CD4-positive, alpha-beta T cell (primary cell): ENCODE measurements around the gene PFN1. TPM values are rescaled to one million over a fixed set of nuclear protein-coding genes. Genes with fewer than 3 reads are reported as not detected.

Experiments
- ATAC-seq: fragments of 200-7000 bp; cut with Tn5 transposase; one replicate; pipeline ENCODE4 v1.10.0; 2022; ENCODE audit warnings: mild to moderate bottlenecking; ENCODE audit not compliant: poor library complexity
- CTCF ChIA-PET: fragments of 350-600 bp; sonication (Branson Sonifier 250); formaldehyde crosslinking; loops from one replicate; lab custom pipeline; 2021; ENCODE audit warnings: antibody characterized with exemption, inconsistent platforms; lab: Charles Lee
- POLR2A ChIA-PET: fragments of 350-600 bp; sonication (Branson Sonifier 250); formaldehyde crosslinking; loops from one replicate; lab custom pipeline; 2021; ENCODE audit warnings: antibody characterized with exemption, inconsistent platforms; lab: Charles Lee
- DNase-seq, 14 experiments: peaks; one replicate each; pipeline ENCODE4 v3.0.0-alpha.2; 2013 to 2020; ENCODE audit warnings: mixed read lengths in 2 of 14
- H3K27ac ChIP-seq, 2 donors: one replicate each; pipeline versions ENCODE4 v1.5.1 to v1.7.0; 2013; ENCODE audit warnings: low read length in 2 of 2, low read depth in 1 of 2, mild to moderate bottlenecking in 1 of 2
- H3K27me3 ChIP-seq, 2 experiments: 1 replicate in 1 of 2; 2 replicates in 1 of 2; pipeline versions ENCODE4 v1.6.1 to v1.7.0; 2013; ENCODE audit warnings: low read length in 2 of 2, control low read depth in 1 of 2, mild to moderate bottlenecking in 1 of 2, moderate library complexity in 1 of 2; ENCODE audit not compliant: insufficient read depth in 2 of 2, control insufficient read depth in 1 of 2
- H3K36me3 ChIP-seq: one replicate; pipeline ENCODE4 v1.6.1; 2013; ENCODE audit warnings: low read length, control low read depth; ENCODE audit not compliant: insufficient read depth
- H3K4me1 ChIP-seq: one replicate; pipeline ENCODE4 v1.6.1; 2013; ENCODE audit warnings: low read length, control low read depth; ENCODE audit not compliant: insufficient read depth
- H3K4me3 ChIP-seq: one replicate; pipeline ENCODE4 v1.5.1; 2013; ENCODE audit warnings: mild to moderate bottlenecking, low read length, moderate library complexity
- H3K9me3 ChIP-seq, 2 experiments: 1 replicate in 1 of 2; 2 replicates in 1 of 2; pipeline versions ENCODE4 v1.6.1 to v1.7.0; 2013; ENCODE audit warnings: low read length in 2 of 2, mild to moderate bottlenecking in 2 of 2, control low read depth in 1 of 2, moderate library complexity in 1 of 2; ENCODE audit not compliant: control insufficient read depth in 1 of 2, insufficient read depth in 1 of 2
- H3K27ac Mint-ChIP-seq: one replicate; pipeline ENCODE4 v1.8.0; 2020; ENCODE audit warnings: mixed read lengths
- H3K27me3 Mint-ChIP-seq: one replicate; pipeline ENCODE4 v1.8.0; 2021; ENCODE audit warnings: mixed read lengths
- H3K36me3 Mint-ChIP-seq: one replicate; pipeline ENCODE4 v1.8.0; 2021; ENCODE audit warnings: low read depth, mixed read lengths
- H3K4me1 Mint-ChIP-seq: one replicate; pipeline ENCODE4 v1.8.0; 2021; ENCODE audit warnings: low read depth, mixed read lengths
- H3K4me3 Mint-ChIP-seq: one replicate; pipeline ENCODE4 v1.8.0; 2020; ENCODE audit warnings: mild to moderate bottlenecking, mixed read lengths
- H3K9me3 Mint-ChIP-seq: one replicate; pipeline ENCODE4 v1.8.0; 2020; ENCODE audit warnings: mixed read lengths
- intact Hi-C, 2 experiments: fragments of 100-400 bp; cut with DNase I in 1 of 2; cut with micrococcal nuclease in 1 of 2; formaldehyde crosslinking; loops; one replicate each; pipeline versions ENCODE4 v1.15.1 to v1.9.0; 2023 to 2025; cut with DNase I, micrococcal nuclease
- total RNA-seq, 174 experiments: library from RNA in 2 of 174; stranded (reverse) in 2 of 174; gene quantifications; one replicate each; pipeline ENCODE4 v1.2.3 and lab custom pipeline; 2021 to 2026
- TF ChIP-seq, protein P1 (sequence below): fragments of 200-600 bp; IDR thresholded peaks from one replicate; pipeline ENCODE4 v1.8.0; 2022; ENCODE audit warnings: antibody characterized with exemption, mild to moderate bottlenecking

Gene PFN1
- total RNA-seq, 2 experiments from 2014 or later, result 349 to 362 TPM

DNA sequence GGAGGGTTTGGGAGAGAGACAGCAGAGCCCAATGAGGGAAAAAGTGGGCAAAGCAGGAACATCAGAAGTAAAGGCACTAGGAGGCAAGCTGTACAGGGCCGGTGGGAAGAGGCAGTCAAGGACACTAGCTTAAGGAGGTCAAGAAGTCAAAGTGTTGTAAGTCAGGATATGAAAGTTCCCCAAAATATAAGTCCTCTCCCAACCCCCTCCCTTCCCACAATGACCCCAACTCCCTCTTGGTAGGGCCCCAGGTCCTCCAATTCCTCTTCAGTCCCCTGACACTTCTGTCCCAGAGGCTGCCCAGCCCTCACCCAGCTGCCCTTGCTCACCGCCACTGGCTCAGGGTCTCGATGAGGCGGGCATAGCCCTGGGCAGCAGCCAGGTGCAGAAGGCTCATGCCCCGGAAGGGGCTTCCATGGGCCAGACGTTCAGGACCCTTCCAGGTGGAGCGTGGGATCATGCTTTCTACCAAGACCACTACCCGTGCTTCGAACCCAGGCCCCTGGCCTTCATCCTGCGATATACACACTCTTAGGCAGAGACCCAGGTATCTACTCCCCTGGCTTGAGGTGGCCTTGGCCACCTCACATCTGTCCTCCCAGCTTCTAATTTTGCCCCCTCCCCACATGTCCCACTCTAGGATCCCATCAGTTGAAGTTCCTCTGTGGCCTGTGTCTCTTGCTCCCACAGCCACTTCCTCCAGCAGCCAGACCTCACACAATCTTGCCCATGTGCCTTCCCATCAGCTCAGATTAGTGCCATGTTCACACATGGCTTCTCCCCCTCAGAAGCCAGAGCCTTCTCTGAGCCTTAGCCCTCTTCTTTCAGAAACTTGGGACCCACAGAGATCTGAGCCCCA lies 25.2 kb upstream of the PFN1 start:
- Histone ChIP-seq H3K9me3 (no peaks in the 10 kb centered on the region), H3K27me3 (no peaks in the 10 kb centered on the region), H3K27ac (peak overlapping the region in 1 of 2 donors; percentile 36), H3K4me1 (peaks cover 22% of the 10 kb centered on the region), H3K36me3 (peaks cover 71% of the 10 kb centered on the region), H3K4me3 (no peak overlapping the region)
- POLR2A ChIA-PET, result interaction anchor here (2.2 kb wide), 1 partner anchor 34 kb away, joined by 7 read pairs; the partner anchor contains the start of genes RNF167 and SLC25A11
- Mint-ChIP-seq H3K4me3 (no peak overlapping the region), H3K27me3 (no peaks in the 10 kb centered on the region), H3K36me3 (peaks cover 68% of the 10 kb centered on the region), H3K4me1 (peaks cover 8% of the 10 kb centered on the region), H3K9me3 (no peaks in the 10 kb centered on the region), H3K27ac (peak overlapping the region; percentile 49)
- TF ChIP-seq, protein P1, sequence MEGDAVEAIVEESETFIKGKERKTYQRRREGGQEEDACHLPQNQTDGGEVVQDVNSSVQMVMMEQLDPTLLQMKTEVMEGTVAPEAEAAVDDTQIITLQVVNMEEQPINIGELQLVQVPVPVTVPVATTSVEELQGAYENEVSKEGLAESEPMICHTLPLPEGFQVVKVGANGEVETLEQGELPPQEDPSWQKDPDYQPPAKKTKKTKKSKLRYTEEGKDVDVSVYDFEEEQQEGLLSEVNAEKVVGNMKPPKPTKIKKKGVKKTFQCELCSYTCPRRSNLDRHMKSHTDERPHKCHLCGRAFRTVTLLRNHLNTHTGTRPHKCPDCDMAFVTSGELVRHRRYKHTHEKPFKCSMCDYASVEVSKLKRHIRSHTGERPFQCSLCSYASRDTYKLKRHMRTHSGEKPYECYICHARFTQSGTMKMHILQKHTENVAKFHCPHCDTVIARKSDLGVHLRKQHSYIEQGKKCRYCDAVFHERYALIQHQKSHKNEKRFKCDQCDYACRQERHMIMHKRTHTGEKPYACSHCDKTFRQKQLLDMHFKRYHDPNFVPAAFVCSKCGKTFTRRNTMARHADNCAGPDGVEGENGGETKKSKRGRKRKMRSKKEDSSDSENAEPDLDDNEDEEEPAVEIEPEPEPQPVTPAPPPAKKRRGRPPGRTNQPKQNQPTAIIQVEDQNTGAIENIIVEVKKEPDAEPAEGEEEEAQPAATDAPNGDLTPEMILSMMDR, result no peak
- intact Hi-C loops, result no loop called here
- CTCF ChIA-PET, result interaction anchor here (1.2 kb wide), 1 partner anchor 89 kb away, joined by 3 read pairs; no protein-coding TSS in a partner anchor
- ATAC-seq (no peak), DNase-seq (no peak)

GRCh38 chr17:4972752-4973151 lies 24.4 kb upstream of the PFN1 start:
- H3K27ac Mint-ChIP-seq, result no peak overlapping the region
- H3K4me1 ChIP-seq, result peaks cover 29% of the 10 kb centered on the region
- CTCF ChIA-PET, result interaction anchor here (1.2 kb wide), 1 partner anchor 89 kb away, joined by 3 read pairs; no protein-coding TSS in a partner anchor

GRCh38 chr17:4972322-4972721 lies 24.0 kb upstream of the PFN1 start:
- Mint-ChIP-seq H3K27ac (no peak overlapping the region), H3K36me3 (peaks cover 57% of the 10 kb centered on the region), H3K4me3 (no peak overlapping the region), H3K4me1 (peaks cover 8% of the 10 kb centered on the region), H3K9me3 (no peaks in the 10 kb centered on the region), H3K27me3 (no peaks in the 10 kb centered on the region)
- DNase-seq, result no peak
- ChIA-PET CTCF (interaction anchor here (1.2 kb wide), 1 partner anchor 90 kb away, joined by 3 read pairs; no protein-coding TSS in a partner anchor), POLR2A (interaction anchor here (7.3 to 9.8 kb wide), 2 partner anchors 24 to 32 kb away, joined by 195 to 350 read pairs; partner anchors contain the start of genes ENO3, PFN1, RNF167 and SLC25A11)
- intact Hi-C loops, result no loop called here
- H3K27ac ChIP-seq, result no peak overlapping the region
- H3K9me3 ChIP-seq, result no peaks in the 10 kb centered on the region
- H3K27me3 ChIP-seq, result no peaks in the 10 kb centered on the region
- no peak overlapping the region for H3K4me3 ChIP-seq
- H3K36me3 ChIP-seq, result peaks cover 60% of the 10 kb centered on the region
- no peak for ATAC-seq
- TF ChIP-seq, protein P1, result no peak
- peaks cover 30% of the 10 kb centered on the region for H3K4me1 ChIP-seq

More at GRCh38 chr17:4972752-4973151, 24.4 kb upstream of the PFN1 start:
- no peaks in the 10 kb centered on the region for H3K9me3 Mint-ChIP-seq
- H3K4me3 Mint-ChIP-seq, result no peak overlapping the region
- Histone ChIP-seq H3K27ac (no peak overlapping the region), H3K27me3 (no peaks in the 10 kb centered on the region), H3K9me3 (no peaks in the 10 kb centered on the region), H3K36me3 (peaks cover 64% of the 10 kb centered on the region), H3K4me3 (no peak overlapping the region)
- DNase-seq (no peak), ATAC-seq (no peak)
- intact Hi-C loops, result no loop called here
- H3K4me1 Mint-ChIP-seq, result peaks cover 8% of the 10 kb centered on the region
- H3K27me3 Mint-ChIP-seq, result no peaks in the 10 kb centered on the region
- TF ChIP-seq, protein P1, result no peak
- POLR2A ChIA-PET, result interaction anchor here (2.2 kb wide), 1 partner anchor 33 kb away, joined by 7 read pairs; the partner anchor contains the start of genes RNF167 and SLC25A11
- peaks cover 61% of the 10 kb centered on the region for H3K36me3 Mint-ChIP-seq
